Stimulated activated CD8-positive, alpha-beta memory T cell treated with anti-CD3 and anti-CD28 coated beads, Interleukin-7, amount 100 ng/mL, for 1 hour (primary cell): ENCODE measurements around the gene PTPN1.
"Not testable (repeated sequence)": the region's sequence is repeated elsewhere in the genome, so short reads cannot be mapped to it uniquely, and the experiment has no call there.

Source experiments
- DNase-seq, 2 donors: peaks; one replicate each; pipeline ENCODE4 v3.0.0-alpha.2; 2020; ENCODE audit warnings: low read depth in 2 of 2

PTPN1 gene

DNA sequence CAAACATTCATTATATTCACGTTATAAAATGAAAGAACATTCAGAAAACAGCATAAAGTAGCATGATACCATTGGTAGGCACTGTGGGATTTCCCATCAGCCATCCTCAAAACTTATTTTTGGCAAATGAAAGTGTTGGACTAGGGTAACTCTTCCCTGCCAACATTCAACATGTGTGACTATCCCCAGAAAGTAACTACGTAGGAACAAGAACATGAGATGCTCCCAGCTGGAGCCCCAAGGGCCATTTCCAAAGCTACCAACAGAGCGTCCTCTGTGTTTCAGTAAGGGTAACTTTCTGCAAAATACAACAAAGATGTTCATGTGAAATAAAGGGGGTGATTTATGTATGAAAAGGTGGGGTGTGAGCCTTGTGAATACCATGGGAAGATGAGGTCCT, 28.4 kb upstream of the PTPN1 start:
- DNase-seq, result no peak

DNA sequence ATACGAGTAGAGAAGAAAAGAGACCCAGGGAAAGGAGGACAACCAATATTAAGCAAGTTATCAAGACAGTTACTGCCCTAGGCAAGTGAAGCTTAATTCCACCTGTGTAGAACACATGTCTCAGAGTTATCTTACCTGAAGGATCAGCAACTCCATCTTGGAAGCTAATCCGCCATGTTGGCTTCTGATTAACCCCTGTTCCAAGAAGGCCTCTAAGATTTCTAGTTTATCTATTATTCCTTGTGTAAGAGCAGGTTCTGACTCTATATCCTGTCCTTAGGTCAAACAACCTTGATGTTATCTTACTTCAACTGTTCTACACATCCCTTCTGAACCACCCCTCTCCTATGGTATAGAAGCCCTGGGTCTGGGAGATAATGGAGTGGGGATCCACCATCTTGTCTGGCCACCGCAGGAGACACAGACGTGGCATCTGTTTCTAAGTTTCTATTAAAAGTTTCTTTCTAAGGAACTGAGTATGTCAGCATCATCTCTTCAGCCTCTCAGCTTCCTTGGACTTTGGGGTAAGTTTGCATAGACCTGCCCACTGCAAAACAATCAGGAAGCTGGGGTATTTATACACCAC, 27.7 kb upstream of the PTPN1 start:
- DNase-seq, result no peak

DNA sequence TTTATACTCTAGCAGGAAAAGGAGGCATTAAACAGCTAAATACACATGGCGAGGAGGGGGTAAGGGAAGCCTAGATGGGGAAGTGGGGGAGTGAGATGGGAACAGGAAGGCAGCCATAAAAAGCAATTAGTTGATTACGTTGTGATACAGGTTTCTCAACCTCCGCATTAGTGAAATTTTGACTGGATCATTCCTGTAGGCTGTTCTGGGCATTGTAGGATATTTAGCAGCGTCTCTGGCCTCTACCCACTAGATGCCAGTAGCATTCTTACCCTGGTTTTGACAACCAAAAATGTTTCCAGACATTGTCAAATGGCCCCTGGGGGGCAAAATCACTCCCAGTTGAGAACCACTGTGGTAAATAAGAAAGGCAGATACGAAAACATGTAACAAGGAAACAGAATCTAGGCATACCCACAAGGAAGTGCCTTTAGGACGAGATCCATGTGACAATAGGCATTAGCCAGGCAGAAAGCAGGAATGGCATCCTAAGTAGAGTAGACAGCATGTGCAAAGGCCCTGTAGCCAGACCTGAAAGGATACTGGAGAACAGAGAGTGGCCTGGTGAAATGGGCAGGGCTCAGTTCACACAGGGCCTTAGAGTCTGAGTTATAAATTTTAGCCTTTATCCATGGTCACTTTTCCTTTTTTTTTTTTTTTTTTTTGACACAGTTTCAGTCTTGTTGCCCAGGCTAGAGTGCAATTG, 25.8 kb upstream of the PTPN1 start:
- DNase-seq, result no peak

DNA sequence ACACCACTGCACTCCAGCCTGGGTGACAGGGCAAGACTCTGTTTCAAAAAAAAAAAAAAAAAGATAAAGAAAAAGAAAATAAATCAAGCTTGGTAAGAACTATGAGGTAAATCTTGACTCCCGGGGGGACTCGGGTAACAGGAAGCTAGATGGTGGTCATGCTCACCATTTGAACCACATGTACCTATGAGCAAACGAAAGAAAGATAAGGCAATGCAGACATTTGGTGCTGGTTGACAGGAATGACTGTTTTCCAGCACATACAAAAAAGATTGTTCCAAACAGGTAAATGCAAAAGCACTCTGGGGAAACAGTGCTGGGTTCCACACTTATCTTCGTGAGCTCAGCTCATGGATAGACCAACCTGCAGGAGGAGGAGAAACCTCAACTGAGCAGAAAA, 22.8 kb upstream of the PTPN1 start:
- DNase-seq, result no peak

DNA sequence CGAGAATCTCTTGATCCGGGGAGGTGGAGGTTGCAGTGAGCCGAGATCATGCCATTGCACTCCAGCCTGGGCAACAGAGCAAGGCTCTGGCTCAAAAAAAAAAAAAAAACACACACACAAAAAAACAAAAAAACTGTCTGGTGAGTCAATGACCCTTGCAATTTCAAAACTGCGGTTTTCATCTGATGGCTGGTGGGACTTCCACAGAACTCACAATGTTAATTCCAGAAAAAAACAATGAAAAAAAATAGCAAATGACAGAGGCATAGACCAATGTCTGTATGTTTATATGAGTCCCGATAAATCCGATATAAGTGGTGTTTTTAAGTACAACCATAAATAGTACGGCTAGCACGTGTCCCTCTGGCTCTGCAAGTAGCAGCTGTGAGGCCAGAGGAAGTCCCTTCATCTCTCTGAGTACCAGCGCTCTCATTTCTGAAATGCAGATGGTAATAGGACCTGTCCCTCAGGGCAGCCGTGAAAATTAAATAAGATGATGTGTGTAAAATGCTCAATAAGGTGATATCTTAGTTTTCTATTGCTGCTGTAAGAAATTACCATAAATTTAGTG, 21.9 kb upstream of the PTPN1 start:
- DNase-seq, result no peak

DNA sequence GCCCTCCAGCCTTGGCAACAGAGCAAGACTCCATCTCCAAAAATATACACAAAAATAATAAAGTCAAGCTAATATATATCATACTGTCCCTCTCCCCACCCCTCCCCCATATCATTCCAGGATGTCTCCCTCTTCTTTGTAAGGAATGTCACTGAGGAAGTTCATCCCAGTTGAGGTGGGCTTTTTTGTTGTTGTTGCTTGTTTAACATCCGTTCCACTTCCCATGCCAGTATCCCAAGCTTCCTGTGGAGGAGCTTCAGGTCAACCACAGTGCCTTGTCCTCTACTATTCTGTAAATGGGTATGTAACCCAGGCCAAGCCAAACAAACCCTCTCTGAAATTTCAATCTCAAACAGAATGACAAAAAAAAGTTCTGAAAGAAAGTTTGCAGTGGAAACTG, 19.0 kb upstream of the PTPN1 start:
- DNase-seq, result no peak

DNA sequence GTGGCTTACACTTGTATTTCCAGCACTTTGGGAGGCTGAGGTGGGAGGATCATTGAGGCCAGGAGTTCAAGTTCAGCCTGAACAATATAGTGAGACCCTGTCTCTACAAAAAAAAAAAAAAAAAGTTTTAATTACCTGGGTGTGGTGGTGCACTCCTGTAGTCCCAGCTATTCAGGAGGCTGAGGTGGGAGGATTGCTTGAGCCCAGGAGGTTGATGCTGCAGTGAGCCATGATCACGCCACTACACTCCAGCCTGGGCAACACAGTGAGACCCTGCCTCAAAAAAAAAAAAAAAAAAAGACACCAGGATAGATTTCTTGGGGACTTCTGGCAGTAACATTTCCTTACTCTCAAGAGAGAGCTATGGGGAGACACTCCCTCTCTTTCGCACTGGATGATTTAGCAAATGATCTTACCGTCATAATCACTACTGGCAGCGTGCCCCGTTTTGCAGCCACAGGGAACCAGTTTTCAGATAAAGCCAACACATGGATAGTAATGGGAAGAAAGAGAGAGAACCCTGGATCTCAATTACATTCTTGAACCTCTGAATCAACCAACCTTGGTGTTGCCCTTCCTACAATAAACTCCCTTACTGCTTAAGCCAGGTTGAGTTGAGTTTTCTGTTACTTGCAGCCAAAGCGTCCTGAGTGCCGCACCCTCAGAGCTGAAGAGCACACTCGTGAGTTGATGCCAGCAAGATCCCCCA, 18.1 kb upstream of the PTPN1 start:
- DNase-seq, result no peak

DNA sequence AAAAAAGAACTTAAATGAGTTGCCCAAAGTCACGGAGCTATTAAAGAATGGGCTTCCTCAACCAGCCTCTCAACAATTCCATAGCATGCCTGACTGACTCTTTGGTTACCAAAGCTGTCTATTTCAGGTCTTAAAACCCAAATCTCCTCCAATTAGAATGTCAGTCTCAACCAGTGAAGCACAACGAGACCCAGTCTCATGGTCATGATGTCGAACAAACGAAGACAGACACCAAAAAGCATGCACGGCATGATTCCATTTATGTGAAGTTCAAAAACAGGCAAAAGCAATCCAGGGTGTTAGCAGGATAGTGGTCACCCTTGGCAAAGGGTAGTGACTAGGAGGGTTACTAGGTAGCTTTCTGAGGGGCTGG, 16.3 kb upstream of the PTPN1 start:
- no peak for DNase-seq

DNA sequence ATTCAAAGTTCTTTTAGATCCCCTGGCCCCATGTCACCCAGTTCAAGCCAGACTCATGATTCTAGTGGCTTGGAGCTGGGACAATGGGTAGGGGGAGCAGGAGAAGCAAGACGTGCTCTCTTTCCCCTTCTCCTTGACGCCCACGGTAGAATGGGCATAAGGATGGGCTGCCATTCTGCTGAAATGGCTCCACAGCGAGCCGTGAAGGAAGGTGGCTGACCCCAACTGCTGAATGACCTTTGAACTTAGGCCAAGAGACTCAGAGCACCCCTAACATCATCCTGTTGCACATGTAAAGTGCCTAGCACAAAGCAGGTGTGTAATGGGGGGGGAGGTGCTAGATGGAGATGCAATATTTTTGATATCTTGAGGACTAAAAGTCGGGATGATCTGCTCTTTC, 15.8 kb upstream of the PTPN1 start:
- DNase-seq, result no peak

DNA sequence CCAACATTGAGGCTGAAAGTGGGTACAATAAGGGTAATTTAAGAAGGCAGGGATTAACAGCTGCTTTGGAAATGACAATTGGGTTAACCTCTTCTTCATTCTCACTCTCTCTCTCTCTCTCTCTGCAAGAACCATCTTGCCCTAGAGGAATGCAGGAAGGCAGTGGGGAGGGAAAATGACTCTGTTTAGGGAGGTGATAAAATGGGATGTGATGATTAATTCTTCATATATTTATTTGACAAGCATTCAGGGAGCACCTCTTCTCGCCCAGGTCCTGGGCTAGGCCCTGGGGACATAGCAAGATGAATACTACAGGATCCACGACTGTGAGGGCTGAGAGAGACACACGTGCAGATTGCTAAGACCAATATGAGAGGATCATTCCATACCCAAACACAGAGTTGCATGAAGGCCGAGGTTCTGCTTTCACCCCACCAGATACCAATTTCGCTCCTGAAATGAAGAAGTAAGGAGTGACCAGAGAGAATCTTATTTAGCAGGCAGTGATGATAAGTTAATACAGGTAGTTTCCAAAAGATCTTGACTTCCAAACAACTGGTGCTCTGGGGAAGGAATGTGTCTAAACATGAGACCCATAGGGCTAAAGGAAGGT, 13.3 kb upstream of the PTPN1 start:
- no peak for DNase-seq

DNA sequence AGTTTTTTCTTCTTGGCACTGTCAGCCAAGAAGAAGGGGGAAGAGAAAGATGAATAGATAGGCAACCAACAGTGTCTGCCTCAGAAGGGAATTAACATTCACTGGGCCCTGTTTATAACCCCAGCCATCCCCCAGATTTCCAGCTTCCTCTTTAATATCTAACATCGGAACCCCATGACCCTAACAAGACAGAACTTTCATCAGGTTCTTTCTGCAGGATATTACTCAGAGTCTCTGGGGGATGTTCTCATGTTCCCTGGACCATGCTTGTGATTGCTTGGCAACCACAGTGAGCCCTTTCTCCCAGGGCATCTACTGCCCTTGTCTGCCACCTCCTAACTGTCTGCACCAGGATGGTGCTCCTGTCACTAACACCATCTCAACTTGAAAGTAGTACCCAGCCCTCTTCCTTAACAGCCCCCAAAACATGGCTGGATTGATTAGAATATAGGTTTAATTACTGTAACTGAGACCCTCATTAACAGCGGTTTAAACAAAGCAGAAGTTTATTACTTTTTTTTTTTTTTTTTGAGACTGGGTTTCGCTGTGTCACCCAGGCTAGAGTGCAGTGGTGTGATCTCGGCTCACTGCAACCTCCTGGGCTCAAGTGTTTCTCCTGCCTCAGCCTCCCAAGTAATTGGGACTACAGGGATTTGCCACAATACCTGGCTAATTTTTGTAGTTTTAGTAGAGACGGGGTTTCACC, 12.0 kb upstream of the PTPN1 start:
- no peak for DNase-seq

DNA sequence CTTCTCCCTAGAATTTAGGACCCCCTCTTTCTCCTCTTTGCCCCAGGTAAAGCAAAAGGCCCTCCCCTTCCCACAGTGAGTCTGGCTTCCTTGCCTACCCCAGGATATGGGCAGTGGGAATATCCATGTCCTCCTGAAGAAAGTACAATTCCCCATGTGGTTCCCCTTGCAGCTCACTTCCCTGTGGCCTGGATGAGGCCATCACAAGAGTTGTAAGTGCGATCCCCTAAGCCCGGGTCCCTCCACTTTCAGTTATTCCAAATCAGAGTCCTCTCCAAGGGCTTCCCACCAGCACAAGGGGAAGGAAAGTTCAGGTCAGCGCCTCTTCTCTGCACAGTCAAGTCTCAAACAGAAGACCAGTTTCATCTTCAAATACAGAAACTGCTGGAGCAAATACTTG, 10.2 kb upstream of the PTPN1 start:
- DNase-seq, result no peak

DNA sequence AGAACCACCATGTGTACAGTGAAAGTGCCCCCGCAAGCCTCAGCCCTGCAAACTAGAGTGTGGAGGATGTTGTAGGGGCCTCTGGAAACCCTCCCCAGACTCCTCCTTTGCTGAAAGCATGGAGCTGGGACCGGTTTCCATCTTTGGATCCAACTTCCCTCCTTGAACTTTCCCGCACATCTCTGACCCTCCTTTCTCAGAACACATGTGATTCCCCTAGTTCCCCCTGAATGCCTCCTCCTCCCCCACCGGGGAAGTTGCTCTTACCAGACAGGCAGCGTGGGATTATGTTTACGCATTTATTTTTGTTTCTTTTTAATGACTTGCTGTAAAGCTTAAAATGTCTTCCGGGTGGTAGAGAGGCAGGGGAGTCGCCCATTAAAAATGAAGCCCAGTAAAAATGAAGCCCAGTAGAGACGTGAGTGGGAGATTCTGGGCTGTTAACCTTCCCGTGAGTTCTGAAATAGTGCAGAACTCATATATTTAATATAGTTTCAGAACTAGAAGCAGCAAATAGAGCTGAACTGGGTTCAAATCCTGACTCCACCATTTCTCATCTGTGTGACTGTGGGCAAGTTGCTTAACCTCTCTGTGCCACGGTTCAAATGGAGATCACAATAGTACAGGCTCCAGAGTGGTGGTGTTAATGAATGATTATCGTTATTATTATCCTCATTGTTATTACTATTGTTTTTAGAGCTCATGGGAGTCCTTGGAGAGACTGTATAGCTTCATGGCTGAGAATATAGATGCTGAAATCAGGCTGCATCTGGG, 8.0 kb upstream of the PTPN1 start:
- no peak for DNase-seq

DNA sequence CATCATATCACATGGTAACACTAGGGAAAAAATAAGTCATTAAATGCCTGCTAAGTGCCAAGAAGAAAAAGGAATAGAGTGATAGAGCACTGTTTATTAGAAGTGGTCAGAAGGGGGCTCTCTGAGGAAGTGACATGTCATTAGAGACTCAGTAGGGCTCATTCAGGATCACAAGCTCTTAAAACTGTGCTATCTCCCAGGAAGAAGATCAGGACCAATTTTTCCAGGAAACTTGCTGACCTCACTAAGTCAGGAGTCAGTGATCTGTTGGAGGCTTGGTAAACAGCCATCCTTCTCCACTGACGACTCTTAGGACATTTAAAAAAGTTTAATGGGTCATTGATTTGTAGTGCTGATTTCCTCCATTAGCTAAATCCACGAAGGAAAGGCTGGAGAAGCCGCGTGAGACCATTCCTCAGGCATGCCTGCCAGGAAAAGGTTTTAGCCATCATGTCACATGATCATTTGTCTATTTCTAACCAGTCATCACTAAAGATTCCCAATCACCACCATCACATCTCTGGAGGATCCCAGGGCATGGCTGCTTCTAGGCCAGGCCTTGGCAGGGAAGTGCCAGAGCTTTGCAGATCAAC, 5.9 kb upstream of the PTPN1 start:
- DNase-seq, result no peak

DNA sequence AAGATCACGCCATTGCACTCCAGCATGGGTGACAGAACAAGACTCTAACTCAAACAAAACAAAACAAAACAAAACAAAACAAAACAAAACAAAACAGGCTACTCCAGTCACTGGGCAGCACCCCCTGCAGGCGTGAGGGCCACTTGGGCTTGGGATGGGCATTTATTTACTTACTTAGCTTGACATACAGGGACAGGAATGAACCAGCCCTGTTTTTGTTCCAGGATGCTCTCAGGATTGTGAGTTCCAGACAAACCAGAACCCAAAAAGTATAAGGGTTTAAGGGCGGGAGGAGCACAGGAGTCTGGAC, 4.0 kb upstream of the PTPN1 start:
- no peak for DNase-seq

DNA sequence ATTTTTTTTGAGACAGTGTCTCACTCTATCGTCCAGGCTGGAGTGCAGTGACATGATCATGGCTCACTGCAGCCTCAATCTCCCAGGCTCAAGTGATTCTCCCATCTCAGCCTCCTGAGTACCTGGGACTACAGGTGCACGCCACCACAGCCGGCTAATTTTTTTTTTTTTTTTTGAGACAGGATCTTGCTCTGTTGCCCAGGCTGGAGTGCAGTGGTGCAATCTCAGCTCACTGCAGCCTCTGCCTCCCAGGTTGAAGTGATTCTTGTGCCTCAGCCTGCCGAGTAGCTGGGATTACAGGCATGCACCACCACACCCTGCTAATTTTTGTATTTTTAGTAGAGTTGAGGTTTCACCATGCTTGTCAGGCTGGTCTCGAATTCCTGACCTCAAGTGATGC, 2.4 kb upstream of the PTPN1 start:
- DNase-seq, result not testable (repeated sequence)

DNA sequence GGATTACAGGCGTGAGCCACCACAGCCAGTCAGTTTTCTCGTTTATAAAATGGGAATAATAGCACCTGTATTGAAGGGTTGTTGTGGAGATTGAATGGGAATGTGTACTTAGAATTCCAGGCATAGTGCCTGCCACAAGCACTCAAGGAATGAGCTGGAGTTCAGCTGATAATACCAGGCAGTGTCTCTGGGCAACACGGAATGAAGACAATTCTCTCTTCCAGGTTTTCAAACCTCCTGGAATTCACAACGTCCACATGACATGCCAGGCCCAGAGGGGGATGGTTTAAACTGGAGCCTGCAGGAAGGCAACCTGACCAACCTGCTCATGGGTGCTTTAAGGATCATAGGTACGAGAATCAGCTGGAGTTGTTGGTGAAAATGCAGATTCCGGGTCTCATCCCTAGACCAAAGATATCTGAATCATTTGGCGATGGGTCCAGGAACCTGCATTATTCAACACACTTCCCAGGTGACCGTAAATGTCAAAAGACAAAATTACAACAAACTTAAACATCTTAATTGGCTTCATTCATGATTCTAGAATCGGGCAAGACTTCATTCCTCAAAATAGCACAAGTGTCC, 1.9 kb upstream of the PTPN1 start:
- DNase-seq, result no peak

DNA sequence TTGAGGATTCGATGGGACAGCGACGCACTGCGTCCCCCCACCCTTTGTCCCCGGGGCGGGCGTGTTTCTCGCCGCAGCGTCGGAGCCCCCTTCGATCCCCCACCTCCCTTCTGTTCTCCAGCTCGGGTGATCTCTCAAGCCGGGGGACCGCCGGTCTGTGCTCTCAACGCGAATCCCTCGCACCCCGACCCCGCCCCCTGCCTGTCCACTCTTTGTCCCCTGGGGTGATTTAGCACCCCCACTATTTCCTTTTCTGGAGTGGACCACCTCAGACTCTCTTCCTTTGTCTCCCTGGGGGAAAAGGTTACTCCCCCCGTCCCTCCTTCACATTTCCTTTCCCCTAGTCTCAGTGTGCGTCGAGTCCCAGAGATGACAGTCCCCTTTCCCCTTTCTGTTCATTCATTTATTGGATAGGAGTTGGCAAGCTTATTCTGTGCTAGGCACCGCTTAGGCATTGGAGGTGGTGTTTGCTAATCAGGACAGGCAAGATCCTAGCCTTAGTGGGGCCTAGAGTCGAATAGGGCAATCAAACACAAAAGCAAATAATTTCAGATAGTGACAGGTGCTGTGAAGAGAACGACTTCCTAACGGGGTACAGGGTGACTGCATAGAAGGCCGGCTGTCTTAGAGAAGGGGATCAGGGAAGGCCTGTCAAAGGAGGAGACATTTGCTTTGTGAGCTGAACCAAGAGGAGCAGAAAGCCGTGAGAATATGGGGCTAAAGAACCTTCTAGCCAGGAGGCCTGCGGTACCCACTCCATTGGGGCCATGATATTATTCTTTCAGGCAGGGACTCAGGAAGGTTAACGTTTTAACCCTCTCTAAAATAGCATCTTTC, 741 bp downstream of the PTPN1 start:
- no peak for DNase-seq

DNA sequence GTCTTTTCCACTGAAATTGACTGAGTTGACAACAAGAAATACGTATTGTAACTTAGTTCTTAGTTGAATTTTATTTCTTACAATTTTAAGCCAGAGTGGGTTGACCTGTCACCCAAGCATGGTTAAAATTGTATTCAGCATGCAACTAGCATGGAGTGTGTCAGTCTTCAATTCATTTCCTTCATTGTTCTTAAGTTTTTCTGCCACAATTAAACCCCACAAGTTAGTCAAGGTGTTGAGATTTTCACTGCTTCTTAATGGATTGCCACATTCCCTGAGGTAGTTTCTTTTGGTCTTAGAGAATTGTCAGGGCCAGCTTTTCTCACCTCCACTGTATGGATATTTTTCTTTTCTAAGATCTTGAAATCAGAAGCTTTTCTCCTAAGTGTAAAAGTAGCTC, 2.1 kb downstream of the PTPN1 start:
- no peak for DNase-seq
